HEK293 (cell line): ENCODE data around the gene PLCG1.

ENCODE experiments used
- CTCF ChIA-PET: fragments of 350-600 bp; formaldehyde crosslinking; extraction: SDS; loops from one replicate; lab custom pipeline; 2021; ENCODE audit warnings: antibody characterized with exemption; lab: Yijun Ruan, JAX
- POLR2A ChIA-PET: fragments of 300-600 bp; formaldehyde crosslinking; extraction: SDS; loops from one replicate; lab custom pipeline; 2020; ENCODE audit warnings: antibody characterized with exemption, inconsistent platforms; lab: Yijun Ruan, JAX
- H3K27ac ChIP-seq: fragments of 200-500 bp; sonication (Bioruptor generic); 2 replicates; pipeline ENCODE4 v1.5.1; 2014; ENCODE audit warnings: low read depth, low read length, control low read depth, inconsistent platforms; ENCODE audit errors: extremely low read depth
- H3K36me3 ChIP-seq, 2 experiments: fragments of 200-500 bp in 1 of 2; sonication (Bioruptor generic) in 1 of 2; 1 replicate in 1 of 2; 2 replicates in 1 of 2; pipeline ENCODE4 v1.5.1; 2014 to 2017; ENCODE audit warnings: inconsistent platforms in 2 of 2, low read length in 2 of 2; ENCODE audit not compliant: control insufficient read depth in 2 of 2, insufficient read depth in 1 of 2
- H3K4me1 ChIP-seq: fragments of 200-500 bp; sonication (Bioruptor generic); 2 replicates; pipeline ENCODE4 v1.5.1; 2014; ENCODE audit warnings: mild to moderate bottlenecking, low read length, inconsistent platforms; ENCODE audit not compliant: control insufficient read depth, insufficient read depth
- H3K4me3 ChIP-seq: 2 replicates; pipeline ENCODE4 v1.5.1; 2011; ENCODE audit warnings: low read depth, mild to moderate bottlenecking, control low read depth, low read length, moderate library complexity
- H3K9me3 ChIP-seq: fragments of 200-500 bp; sonication (Bioruptor generic); 2 replicates; pipeline ENCODE4 v1.5.1; 2014; ENCODE audit warnings: low read depth, low read length, inconsistent platforms; ENCODE audit not compliant: control insufficient read depth, insufficient read depth
- PRDM6 ChIP-seq: fragments of 450-650 bp; formaldehyde crosslinking; IDR thresholded peaks from 2 replicates; pipeline ENCODE4 v1.5.1; 2017; ENCODE audit warnings: missing biosample characterization, missing genetic modification characterization
- WT1 ChIP-seq: fragments of 450-650 bp; formaldehyde crosslinking; IDR thresholded peaks from 2 replicates; pipeline ENCODE4 v1.5.1; 2016; ENCODE audit warnings: missing biosample characterization, missing genetic modification characterization
- ZBTB21 ChIP-seq: fragments of 450-650 bp; formaldehyde crosslinking; IDR thresholded peaks from 2 replicates; pipeline ENCODE4 v1.5.1; 2017; ENCODE audit warnings: missing biosample characterization, missing genetic modification characterization
- ZNF121 ChIP-seq: fragments of 450-650 bp; formaldehyde crosslinking; IDR thresholded peaks from 2 replicates; pipeline ENCODE4 v1.5.1; 2016; ENCODE audit warnings: missing biosample characterization, missing genetic modification characterization
- ZNF132 ChIP-seq: fragments of 450-650 bp; formaldehyde crosslinking; IDR thresholded peaks from 2 replicates; pipeline ENCODE4 v1.5.1; 2017; ENCODE audit warnings: missing biosample characterization, missing genetic modification characterization, borderline replicate concordance
- ZNF169 ChIP-seq: fragments of 450-650 bp; formaldehyde crosslinking; IDR thresholded peaks from 2 replicates; pipeline ENCODE4 v1.5.1; 2016; ENCODE audit warnings: missing biosample characterization, missing genetic modification characterization
- ZNF248 ChIP-seq: fragments of 450-650 bp; formaldehyde crosslinking; IDR thresholded peaks from 2 replicates; pipeline ENCODE4 v1.5.1; 2017; ENCODE audit warnings: missing biosample characterization, missing genetic modification characterization
- ZNF26 ChIP-seq: fragments of 450-650 bp; formaldehyde crosslinking; IDR thresholded peaks from 2 replicates; pipeline ENCODE4 v1.5.1; 2016; ENCODE audit warnings: missing biosample characterization, missing genetic modification characterization
- ZNF350 ChIP-seq: fragments of 450-650 bp; formaldehyde crosslinking; IDR thresholded peaks from 2 replicates; pipeline ENCODE4 v1.5.0; 2017; ENCODE audit warnings: missing biosample characterization, mild to moderate bottlenecking, missing genetic modification characterization
- ZNF426 ChIP-seq: fragments of 450-650 bp; formaldehyde crosslinking; IDR thresholded peaks from 2 replicates; pipeline ENCODE4 v1.5.1; 2017; ENCODE audit warnings: missing biosample characterization, missing genetic modification characterization, mild to moderate bottlenecking, inconsistent platforms, moderate library complexity
- ZNF48 ChIP-seq: fragments of 450-650 bp; formaldehyde crosslinking; IDR thresholded peaks from 2 replicates; pipeline ENCODE4 v1.5.1; 2016; ENCODE audit warnings: missing biosample characterization, missing genetic modification characterization
- ZNF521 ChIP-seq: fragments of 450-650 bp; formaldehyde crosslinking; IDR thresholded peaks from 2 replicates; pipeline ENCODE4 v1.5.1; 2017; ENCODE audit warnings: missing biosample characterization, mild to moderate bottlenecking, missing genetic modification characterization
- ZNF561 ChIP-seq: fragments of 450-650 bp; IDR thresholded peaks from 2 replicates; pipeline ENCODE4 v1.5.1; 2018; ENCODE audit warnings: missing biosample characterization, missing genetic modification characterization, borderline replicate concordance
- ZNF580 ChIP-seq: fragments of 450-650 bp; formaldehyde crosslinking; IDR thresholded peaks from 2 replicates; pipeline ENCODE4 v1.5.1; 2016; ENCODE audit warnings: missing biosample characterization, missing genetic modification characterization
- ZNF596 ChIP-seq: fragments of 450-650 bp; IDR thresholded peaks from 2 replicates; pipeline ENCODE4 v1.5.0; 2018; ENCODE audit warnings: missing biosample characterization, mild to moderate bottlenecking, missing genetic modification characterization, moderate library complexity
- ZNF654 ChIP-seq: fragments of 450-650 bp; formaldehyde crosslinking; IDR thresholded peaks from 2 replicates; pipeline ENCODE4 v1.5.1; 2016; ENCODE audit warnings: low read depth, missing biosample characterization, missing genetic modification characterization
- ZNF768 ChIP-seq: fragments of 450-650 bp; formaldehyde crosslinking; IDR thresholded peaks from 2 replicates; pipeline ENCODE4 v1.5.1; 2018; ENCODE audit warnings: missing biosample characterization, mild to moderate bottlenecking, missing genetic modification characterization

The PLCG1 gene

GRCh38 chr20:41167481-41168253 is 30.3 kb downstream of the PLCG1 start:
- Histone ChIP-seq H3K27ac (no peak overlapping the region), H3K4me3 (no peak overlapping the region), H3K36me3 (peaks cover 0 to 98% of the 10 kb centered on the region in 2 experiments; a peak in 2 of 3 replicates), H3K9me3 (no peaks in the 10 kb centered on the region), H3K4me1 (no peaks in the 10 kb centered on the region)
- ChIA-PET POLR2A (no interaction called here), CTCF (interaction anchor here (0.9 kb wide), 1 partner anchor 173 kb away, joined by 3 read pairs; the partner anchor contains the start of gene LPIN3)
- no peak for TF ChIP-seq ZNF426 (tag by site-specific recombination)
- TF ChIP-seq ZNF26 (tag by site-specific recombination): no peak
- no peak for TF ChIP-seq ZNF561 (tag by site-specific recombination)
- TF ChIP-seq WT1: no peak
- TF ChIP-seq ZNF768 (tag by site-specific recombination): no peak
- TF ChIP-seq PRDM6 (tag by site-specific recombination): no peak
- no peak for TF ChIP-seq ZNF132 (tag by site-specific recombination)
- no peak for TF ChIP-seq ZNF48
- no peak for TF ChIP-seq ZNF521
- no peak for TF ChIP-seq ZNF121 (tag by site-specific recombination)
- no peak for TF ChIP-seq ZNF350
- no peak for TF ChIP-seq ZNF596 (tag by site-specific recombination)

- ChIA-PET CTCF (interaction anchor here (1.0 to 1.1 kb wide), 2 partner anchors 171 to 172 kb away, joined by 3 read pairs; partner anchors contain the start of gene LPIN3), POLR2A (no interaction called here)
- no peak overlapping the region for H3K4me3 ChIP-seq
- TF ChIP-seq ZNF169 (tag by site-specific recombination) (no peak), ZNF654 (tag by site-specific recombination) (no peak), ZNF248 (tag by site-specific recombination) (no peak), ZNF580 (tag by site-specific recombination) (no peak), ZBTB21 (no peak)
- TF ChIP-seq, all 188 proteins: peak for 0
- Histone ChIP-seq H3K36me3 (peaks cover 0 to 98% of the 10 kb centered on the region in 2 experiments; a peak in 2 of 3 replicates), H3K4me1 (no peaks in the 10 kb centered on the region), H3K27ac (no peak overlapping the region), H3K9me3 (no peaks in the 10 kb centered on the region)
These were observed 31.2 kb downstream of the PLCG1 start for GRCh38 chr20:41168281-41169161.
